ENCODE data around the gene NTM.
"Not testable (repeated sequence)": the region's sequence is repeated elsewhere in the genome, so short reads cannot be mapped to it uniquely, and the experiment has no call there.

NTM gene

GRCh38 chr11:131424257-131424876, 54.0 kb downstream of the NTM start:
- not testable (repeated sequence) for DNase-seq

- no peak for DNase-seq
These were observed 54.9 kb downstream of the NTM start for GRCh38 chr11:131425285-131425684.

GRCh38 chr11:131428853-131429252, 58.4 kb downstream of the NTM start:
- no peak for DNase-seq

- DNase-seq, result no peak
These were observed 60.2 kb downstream of the NTM start for GRCh38 chr11:131430473-131431208.

- no peak for DNase-seq
These were observed 70.8 kb downstream of the NTM start for GRCh38 chr11:131441051-131441810.

GRCh38 chr11:131446590-131447275, 76.3 kb downstream of the NTM start:
- no peak for DNase-seq

GRCh38 chr11:131447277-131447815, 76.9 kb downstream of the NTM start:
- DNase-seq, result no peak

- DNase-seq, result no peak
These were observed 77.5 kb downstream of the NTM start for GRCh38 chr11:131447898-131448297.

- no peak for DNase-seq
These were observed 78.9 kb downstream of the NTM start for GRCh38 chr11:131449036-131450019.

- no peak for DNase-seq
These were observed 84.1 kb downstream of the NTM start for GRCh38 chr11:131454490-131454889.

GRCh38 chr11:131454989-131455388, 84.6 kb downstream of the NTM start:
- no peak for DNase-seq

GRCh38 chr11:131455843-131456704, 85.7 kb downstream of the NTM start:
- DNase-seq, result no peak

- DNase-seq, result no peak
These were observed 86.7 kb downstream of the NTM start for GRCh38 chr11:131457163-131457562.

- DNase-seq, result no peak
These were observed 88.0 kb downstream of the NTM start for GRCh38 chr11:131458421-131458820.

- DNase-seq, result no peak
These were observed 90.5 kb downstream of the NTM start for GRCh38 chr11:131460931-131461330.

GRCh38 chr11:131462622-131463021, 92.2 kb downstream of the NTM start:
- no peak for DNase-seq

- DNase-seq, result no peak
These were observed 92.7 kb downstream of the NTM start for GRCh38 chr11:131463162-131463561.

GRCh38 chr11:131463649-131464425, 93.4 kb downstream of the NTM start:
- DNase-seq, result no peak

- DNase-seq, result no peak
These were observed 94.0 kb downstream of the NTM start for GRCh38 chr11:131464461-131464860.

- DNase-seq, result no peak
These were observed 94.6 kb downstream of the NTM start for GRCh38 chr11:131465039-131465438.

Measured in activated T-cell treated with anti-CD3 and anti-CD28 coated beads, Interleukin-2, amount 50 U/mL, for 1 hour (primary cell).